Activated T-cell treated with anti-CD3 and anti-CD28 coated beads, Interleukin-2, amount 50 U/mL, for 4 hours (primary cell): ENCODE measurements around the gene DENND1C. TPM values are rescaled to one million over a fixed set of nuclear protein-coding genes. Genes with fewer than 3 reads are reported as not detected.
A peak's percentile ranks its signal among the peaks of the same experiment; 100 is the strongest.

Experiments
- ATAC-seq, 2 donors: fragments of 200-7000 bp; cut with Tn5 transposase; one replicate each; pipeline ENCODE4 v1.10.0; 2021
- DNase-seq: peaks from one replicate; pipeline ENCODE4 v3.0.0-alpha.2; 2020
- H3K27me3 Mint-ChIP-seq: one replicate; pipeline ENCODE4 v1.8.0; 2021; ENCODE audit warnings: low read depth, mixed read lengths
- H3K36me3 Mint-ChIP-seq: one replicate; pipeline ENCODE4 v1.8.0; 2022; ENCODE audit warnings: mixed read lengths; ENCODE audit not compliant: insufficient read depth
- H3K4me1 Mint-ChIP-seq: one replicate; pipeline ENCODE4 v1.8.0; 2021; ENCODE audit warnings: low read depth, mixed read lengths
- H3K4me3 Mint-ChIP-seq: one replicate; pipeline ENCODE4 v1.8.0; 2021; ENCODE audit warnings: mild to moderate bottlenecking, moderate library complexity, mixed read lengths
- H3K9me3 Mint-ChIP-seq: one replicate; pipeline ENCODE4 v1.8.0; 2021; ENCODE audit warnings: mixed read lengths
- total RNA-seq, 3 donors: library from RNA; stranded (reverse); gene quantifications; one replicate each; pipeline ENCODE4 v1.2.1, GENCODE V29; 2021

DENND1C gene
- total RNA-seq, 3 donors from 2014 or later = 50.9 to 59.1 (median 55.8) TPM

DNA sequence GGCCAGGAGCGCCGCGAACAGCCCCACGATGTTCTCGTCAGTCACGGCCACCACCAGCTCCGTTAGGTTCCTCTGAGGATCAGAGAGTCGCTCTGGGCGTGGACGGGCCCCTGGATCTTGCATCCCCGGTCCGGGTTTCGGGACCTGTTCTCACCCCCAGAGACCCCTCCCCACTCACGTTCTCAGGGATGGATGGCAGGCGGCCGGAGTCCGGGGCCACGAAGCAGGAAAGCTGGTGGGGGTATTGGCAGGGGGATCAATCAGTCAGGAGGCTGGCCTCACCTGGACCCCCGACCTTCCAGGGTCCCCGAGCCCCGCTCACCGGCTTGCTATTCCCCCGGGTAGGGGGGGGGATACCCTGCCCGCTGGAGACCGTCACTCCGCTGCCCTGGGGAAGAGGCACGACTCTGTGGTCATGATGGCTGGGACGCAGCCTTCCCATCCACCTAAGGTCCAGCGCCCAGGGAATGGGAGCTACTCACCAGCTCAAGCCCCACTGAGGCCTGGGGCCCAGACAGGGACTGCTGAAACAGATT is 4.6 kb downstream of the DENND1C start:
- Mint-ChIP-seq H3K36me3 (peaks cover 5% of the 10 kb centered on the region), H3K9me3 (no peaks in the 10 kb centered on the region)

DNA sequence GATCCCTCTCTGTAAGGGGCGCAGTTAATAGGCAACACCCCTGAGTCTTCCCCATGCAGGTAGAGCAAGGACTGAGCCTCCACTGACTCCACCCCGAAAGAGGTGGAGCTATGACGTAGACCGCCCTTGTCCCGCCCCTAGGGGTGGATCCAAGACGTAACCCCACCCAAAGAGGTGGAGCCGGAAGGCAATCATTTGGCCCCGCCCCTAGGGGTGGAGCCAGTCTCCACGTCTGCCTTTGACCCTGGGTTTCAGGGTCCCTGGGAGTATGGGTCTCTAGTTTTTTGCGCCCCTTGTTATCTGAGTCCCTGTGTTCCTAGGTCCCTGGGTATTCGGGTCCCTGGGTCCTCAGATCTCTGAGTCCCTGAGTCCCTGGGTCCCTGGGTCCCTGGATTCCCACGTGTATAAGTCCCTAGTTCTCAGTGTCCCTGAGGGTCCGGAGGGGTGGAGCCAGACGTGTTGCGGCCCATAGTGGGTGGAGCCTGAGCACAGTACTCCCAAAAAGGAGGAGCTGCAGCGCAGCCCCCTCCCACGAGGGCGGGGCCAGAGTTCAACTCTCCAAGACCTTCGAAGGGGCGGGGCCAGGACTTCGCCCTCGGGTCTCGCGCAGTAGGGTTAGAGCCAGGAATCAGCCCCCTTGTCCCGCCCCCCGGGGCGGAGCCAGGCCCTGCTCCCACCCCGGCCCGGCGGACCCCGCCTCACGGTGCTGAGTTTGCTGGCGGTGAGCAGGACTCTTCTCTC is 5.3 kb downstream of the DENND1C start:
- ATAC-seq (peak; percentile 93 to 94), DNase-seq (peak; percentile 48)
- no peaks in the 10 kb centered on the region for H3K9me3 Mint-ChIP-seq
- peaks cover 18% of the 10 kb centered on the region for H3K4me1 Mint-ChIP-seq
- H3K27me3 Mint-ChIP-seq = no peaks in the 10 kb centered on the region
- H3K4me3 Mint-ChIP-seq = no peak overlapping the region
- H3K36me3 Mint-ChIP-seq = peaks cover 5% of the 10 kb centered on the region

More for the DNA sequence above, 4.6 kb downstream of the DENND1C start:
- H3K4me3 Mint-ChIP-seq = no peak overlapping the region
- H3K4me1 Mint-ChIP-seq = peaks cover 23% of the 10 kb centered on the region
- DNase-seq = no peak
- no peaks in the 10 kb centered on the region for H3K27me3 Mint-ChIP-seq
- ATAC-seq = no peak

DNA sequence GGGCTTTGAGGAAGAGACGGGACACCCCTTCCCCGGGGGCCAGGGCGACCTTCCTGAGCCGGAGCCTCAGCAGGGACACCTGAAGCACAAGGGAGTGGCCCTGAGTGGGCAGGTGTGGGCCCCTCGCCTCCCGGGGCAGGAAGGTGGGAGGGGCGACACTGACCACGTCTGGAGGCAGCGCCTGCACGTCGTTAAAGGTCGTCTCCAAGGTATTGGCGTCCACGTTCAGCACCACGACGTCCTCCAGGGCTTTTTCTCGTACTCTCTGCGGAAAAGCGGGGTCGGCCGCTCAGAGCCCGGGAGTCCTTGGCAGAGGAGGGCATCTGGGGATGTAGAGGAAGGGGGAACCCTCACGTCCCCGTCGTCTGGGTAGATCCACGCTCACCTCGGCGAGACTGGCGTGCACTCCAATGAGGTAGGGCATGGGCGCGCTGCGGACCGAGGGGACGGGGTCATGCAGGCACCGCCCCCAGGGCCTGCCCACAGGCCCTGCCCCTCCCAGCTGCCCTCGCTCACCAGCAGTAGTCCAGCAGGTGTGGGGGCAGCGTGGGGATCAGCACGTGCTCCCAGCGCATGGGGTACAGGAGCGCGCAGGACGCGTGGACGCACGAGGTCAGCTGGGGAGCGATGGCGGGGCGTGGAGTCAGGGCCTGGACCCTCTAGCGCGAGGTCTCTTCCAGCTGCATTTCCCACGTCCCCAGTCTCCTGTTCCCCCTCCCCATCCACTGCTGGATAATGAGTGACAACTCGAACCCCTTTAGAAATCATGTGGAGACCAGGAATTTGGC is 6.1 kb downstream of the DENND1C start:
- Mint-ChIP-seq H3K27me3 (no peaks in the 10 kb centered on the region), H3K4me1 (peaks cover 11% of the 10 kb centered on the region), H3K4me3 (no peak overlapping the region), H3K9me3 (no peaks in the 10 kb centered on the region), H3K36me3 (peaks cover 7% of the 10 kb centered on the region)
- no peak for ATAC-seq
- no peak for DNase-seq

DNA sequence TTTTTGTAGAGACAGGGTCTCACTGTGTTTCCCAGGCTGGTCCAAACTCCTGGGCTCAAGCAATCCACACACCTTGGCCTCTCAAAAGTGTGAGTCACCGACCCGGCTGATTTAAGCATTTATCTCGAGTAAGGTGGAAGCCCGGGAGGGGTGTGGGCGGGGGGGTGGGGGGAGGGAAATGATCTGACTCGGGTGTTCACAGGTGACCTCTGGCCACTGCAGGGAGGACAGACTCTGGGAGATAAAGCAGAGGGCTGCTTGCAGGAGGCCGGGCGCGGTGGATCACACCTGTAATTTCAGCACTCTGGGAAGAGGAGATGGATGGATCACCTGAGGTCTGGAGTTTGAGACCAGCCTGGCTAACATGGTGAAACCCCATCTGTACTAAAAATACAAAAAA is 7.9 kb downstream of the DENND1C start:
- no peaks in the 10 kb centered on the region for H3K4me1 Mint-ChIP-seq
- peaks cover 15% of the 10 kb centered on the region for H3K36me3 Mint-ChIP-seq
- H3K4me3 Mint-ChIP-seq = no peak overlapping the region
- ATAC-seq = no peak
- no peaks in the 10 kb centered on the region for H3K27me3 Mint-ChIP-seq
- H3K9me3 Mint-ChIP-seq = no peaks in the 10 kb centered on the region
- DNase-seq = no peak

DNA sequence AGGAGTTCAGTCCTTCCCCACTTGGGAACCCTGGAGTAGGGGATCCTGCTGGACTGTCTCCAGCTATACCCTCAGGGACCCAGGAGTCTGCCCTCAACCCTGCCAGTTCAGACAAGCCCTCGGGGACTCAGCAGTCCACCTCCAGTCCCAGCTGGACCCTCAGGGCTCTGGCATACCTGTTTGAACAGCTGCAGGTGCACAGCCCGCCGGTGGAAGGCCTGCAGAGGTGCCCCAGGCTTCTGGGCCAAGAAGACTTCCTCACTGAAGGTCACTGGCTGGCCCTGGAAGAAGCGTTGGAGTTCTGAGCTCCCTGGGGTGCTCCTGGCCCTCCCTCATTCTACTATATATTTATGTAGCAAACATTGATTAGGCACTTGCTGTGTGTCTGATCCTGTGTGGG is 8.9 kb downstream of the DENND1C start:
- Mint-ChIP-seq H3K36me3 (peaks cover 19% of the 10 kb centered on the region), H3K9me3 (no peaks in the 10 kb centered on the region), H3K27me3 (no peaks in the 10 kb centered on the region), H3K4me3 (no peak overlapping the region), H3K4me1 (no peaks in the 10 kb centered on the region)
- no peak for ATAC-seq
- DNase-seq = no peak

DNA sequence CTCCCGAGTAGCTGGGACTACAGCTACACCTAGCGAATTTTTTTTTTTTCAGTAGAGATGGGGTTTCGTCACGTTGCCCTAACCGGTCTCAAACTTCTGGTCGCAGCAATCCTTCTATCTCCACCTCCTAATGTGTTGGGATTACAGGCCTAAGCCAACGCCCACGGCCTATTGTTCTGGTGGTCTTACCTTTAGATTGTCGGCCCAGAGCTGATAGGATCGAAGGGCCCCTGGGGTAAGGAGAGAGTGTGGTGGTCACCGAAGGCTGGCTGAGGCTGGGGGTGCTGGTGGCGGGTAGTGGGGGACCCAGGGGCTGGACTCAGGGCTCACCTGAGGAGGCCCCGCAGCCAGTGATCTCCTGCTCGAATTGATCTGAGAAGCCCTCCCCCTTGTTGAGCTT is 10.5 kb downstream of the DENND1C start:
- ATAC-seq = no peak
- Mint-ChIP-seq H3K36me3 (peaks cover 21% of the 10 kb centered on the region), H3K4me1 (no peaks in the 10 kb centered on the region)

DNA sequence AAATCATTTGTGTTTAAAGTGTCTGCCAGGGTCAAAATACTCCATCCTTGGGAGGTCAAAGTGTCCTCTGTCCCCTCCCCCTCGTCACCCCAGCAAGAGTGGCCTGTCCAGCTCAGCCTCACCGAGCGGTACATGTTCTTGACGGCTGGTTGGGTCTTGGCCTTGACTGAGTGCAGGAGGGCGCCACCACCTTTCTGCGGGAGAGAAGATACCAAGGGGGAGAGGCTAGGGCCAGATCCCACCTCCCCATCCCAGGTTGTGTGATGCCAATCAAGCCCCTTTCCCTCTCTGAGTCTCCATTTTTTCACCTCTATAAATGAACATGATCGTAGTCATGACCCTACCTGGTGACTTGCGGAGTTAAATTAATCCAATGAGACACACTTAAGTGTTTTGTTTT is 11.4 kb downstream of the DENND1C start:
- Mint-ChIP-seq H3K27me3 (no peaks in the 10 kb centered on the region), H3K4me3 (no peak overlapping the region), H3K9me3 (no peaks in the 10 kb centered on the region)

More for the DNA sequence above, 10.5 kb downstream of the DENND1C start:
- no peak for DNase-seq
- no peaks in the 10 kb centered on the region for H3K27me3 Mint-ChIP-seq
- no peak overlapping the region for H3K4me3 Mint-ChIP-seq
- H3K9me3 Mint-ChIP-seq = no peaks in the 10 kb centered on the region

DNA sequence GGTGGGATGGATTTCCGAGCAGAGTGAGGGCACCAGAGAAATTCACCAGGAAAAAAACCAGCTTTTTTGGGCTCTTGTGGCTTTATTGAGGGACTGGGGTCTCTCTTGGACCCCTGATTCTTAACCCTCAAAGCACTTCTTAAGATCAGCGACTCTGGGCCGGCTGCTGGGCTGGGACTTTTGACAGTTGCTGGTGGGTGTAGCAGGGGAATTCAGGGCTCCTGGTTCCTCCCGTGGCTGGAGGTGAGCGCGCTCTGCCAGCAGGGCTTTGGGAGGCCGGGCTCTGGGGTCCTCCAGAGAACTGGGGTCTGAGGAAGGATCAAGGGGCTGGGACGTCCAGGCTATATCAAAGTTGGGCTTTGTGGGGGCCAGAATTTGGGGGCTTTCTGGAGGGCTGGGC is 14.2 kb downstream of the DENND1C start:
- H3K36me3 Mint-ChIP-seq = peaks cover 17% of the 10 kb centered on the region
- ATAC-seq = no peak

More for the DNA sequence above, 11.4 kb downstream of the DENND1C start:
- H3K4me1 Mint-ChIP-seq = peaks cover 2% of the 10 kb centered on the region
- DNase-seq (no peak), ATAC-seq (no peak)
- H3K36me3 Mint-ChIP-seq = peaks cover 19% of the 10 kb centered on the region

DNA sequence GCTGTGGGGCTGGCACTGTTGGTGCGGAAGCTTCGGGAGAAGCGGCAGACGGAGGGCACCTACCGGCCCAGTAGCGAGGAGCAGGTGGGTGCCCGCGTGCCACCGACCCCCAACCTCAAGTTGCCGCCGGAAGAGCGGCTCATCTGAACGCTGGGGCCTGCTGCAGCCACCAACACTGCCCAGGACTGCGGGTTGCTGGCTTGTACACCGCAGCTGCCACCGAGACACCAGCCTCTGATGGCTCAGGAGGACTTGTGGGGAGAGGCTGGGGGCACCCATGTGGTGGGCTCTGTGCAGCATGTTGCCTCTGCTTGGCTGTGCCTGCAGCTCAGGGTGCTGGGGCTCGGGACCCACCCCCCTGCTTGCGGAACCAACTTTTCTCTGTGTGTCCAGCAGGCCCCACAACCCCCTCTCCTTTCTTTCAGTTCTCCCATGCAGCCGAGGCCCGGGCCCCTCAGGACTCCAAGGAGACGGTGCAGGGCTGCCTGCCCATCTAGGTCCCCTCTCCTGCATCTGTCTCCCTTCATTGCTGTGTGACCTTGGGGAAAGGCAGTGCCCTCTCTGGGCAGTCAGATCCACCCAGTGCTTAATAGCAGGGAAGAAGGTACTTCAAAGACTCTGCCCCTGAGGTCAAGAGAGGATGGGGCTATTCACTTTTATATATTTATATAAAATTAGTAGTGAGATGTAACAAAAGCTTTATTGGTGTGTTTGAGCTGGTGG is 14.9 kb downstream of the DENND1C start:
- Mint-ChIP-seq H3K27me3 (peaks cover 4% of the 10 kb centered on the region), H3K9me3 (no peaks in the 10 kb centered on the region), H3K4me1 (peaks cover 14% of the 10 kb centered on the region), H3K4me3 (no peak overlapping the region), H3K36me3 (peaks cover 17% of the 10 kb centered on the region)
- DNase-seq (no peak), ATAC-seq (no peak)

More for the DNA sequence above, 14.2 kb downstream of the DENND1C start:
- DNase-seq = no peak
- Mint-ChIP-seq H3K4me3 (no peak overlapping the region), H3K9me3 (no peaks in the 10 kb centered on the region), H3K27me3 (peaks cover 4% of the 10 kb centered on the region), H3K4me1 (peaks cover 11% of the 10 kb centered on the region)

DNA sequence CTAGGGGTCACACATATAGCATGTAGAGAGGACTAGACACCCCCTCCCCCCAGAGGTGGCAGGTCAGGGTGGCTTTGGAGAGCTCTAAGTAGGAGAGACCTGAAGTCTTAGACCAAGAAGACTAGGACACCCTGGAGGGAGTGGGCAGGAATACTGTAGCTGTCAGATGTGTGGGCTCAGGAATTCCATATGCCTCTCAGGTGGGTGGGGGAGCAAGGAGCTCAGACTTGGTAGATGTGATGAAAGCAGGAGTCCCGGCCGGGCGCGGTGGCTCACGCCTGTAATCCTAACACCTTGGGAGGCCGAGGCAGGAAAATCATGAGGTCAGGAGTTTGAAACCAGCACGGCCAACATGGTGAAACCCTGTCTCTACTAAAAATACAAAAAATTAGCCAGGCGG is 15.9 kb downstream of the DENND1C start:
- Mint-ChIP-seq H3K36me3 (peaks cover 14% of the 10 kb centered on the region), H3K4me1 (peaks cover 14% of the 10 kb centered on the region), H3K27me3 (peaks cover 4% of the 10 kb centered on the region), H3K4me3 (no peak overlapping the region), H3K9me3 (no peaks in the 10 kb centered on the region)
- ATAC-seq = no peak
- no peak for DNase-seq

DNA sequence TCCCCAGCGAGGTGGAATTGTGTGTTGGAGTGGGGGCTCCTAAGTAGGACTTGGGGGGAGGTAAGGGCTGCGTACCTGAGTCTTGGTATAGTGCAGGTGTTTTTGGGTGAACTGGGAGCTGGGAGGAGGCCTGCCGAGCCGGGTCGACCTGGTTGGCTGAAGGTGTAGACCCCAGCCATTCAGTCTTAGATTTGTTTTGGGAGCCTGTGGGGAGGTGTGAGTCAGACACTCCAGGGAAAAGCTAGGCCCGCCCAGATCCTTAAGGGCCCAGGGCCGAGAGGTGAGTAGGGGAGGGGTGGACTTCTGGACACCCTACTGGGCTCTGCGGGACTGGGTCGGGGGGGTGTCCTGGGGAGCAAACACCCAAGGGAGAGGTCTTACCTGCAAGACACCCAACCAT is 16.6 kb downstream of the DENND1C start:
- Mint-ChIP-seq H3K36me3 (peaks cover 11% of the 10 kb centered on the region), H3K27me3 (peaks cover 4% of the 10 kb centered on the region), H3K4me1 (peaks cover 17% of the 10 kb centered on the region), H3K9me3 (no peaks in the 10 kb centered on the region), H3K4me3 (peak overlapping the region; percentile 37)
- no peak for ATAC-seq
- no peak for DNase-seq

DNA sequence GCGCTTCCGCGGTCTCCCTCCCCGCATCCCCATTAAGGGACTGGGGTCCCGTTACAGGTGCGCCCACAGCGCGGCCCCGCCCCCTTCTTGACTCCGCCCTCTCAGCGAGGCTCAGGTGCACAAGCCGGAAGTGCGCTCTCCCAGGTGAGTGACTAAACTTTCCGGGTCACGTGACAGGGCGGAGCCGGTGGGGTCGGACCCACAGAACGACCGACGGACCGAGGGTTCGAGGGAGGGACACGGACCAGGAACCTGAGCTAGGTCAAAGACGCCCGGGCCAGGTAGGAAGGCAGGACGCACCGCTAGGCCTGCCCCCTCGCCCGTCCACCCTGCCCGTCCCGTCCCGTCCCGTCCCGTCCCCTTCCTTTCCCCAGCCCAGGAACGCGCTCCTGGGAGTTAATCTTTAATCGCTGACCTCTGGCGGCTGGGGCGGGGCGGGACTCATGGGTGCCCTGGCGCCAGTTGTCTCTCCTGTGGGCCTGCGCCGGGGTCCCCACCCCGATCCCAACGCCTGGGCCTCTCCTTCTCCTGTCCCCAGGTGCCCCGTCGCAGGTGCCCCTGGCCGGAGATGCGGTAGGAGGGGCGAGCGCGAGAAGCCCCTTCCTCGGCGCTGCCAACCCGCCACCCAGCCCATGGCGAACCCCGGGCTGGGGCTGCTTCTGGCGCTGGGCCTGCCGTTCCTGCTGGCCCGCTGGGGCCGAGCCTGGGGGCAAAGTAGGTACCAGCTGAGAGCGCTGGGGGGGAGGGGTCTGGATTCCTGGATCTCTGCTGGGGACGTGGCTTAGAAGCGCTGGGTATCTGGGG is 17.3 kb downstream of the DENND1C start, which contains the start of gene CRB3:
Gene CRB3 (plus strand): TSS at position 202 of the 804 bp plus-strand sequence. CDS start 431 bp downstream, at position 633.
- no peak for ATAC-seq
- peaks cover 6% of the 10 kb centered on the region for H3K36me3 Mint-ChIP-seq
- H3K4me1 Mint-ChIP-seq = peaks cover 20% of the 10 kb centered on the region
- H3K9me3 Mint-ChIP-seq = no peaks in the 10 kb centered on the region
- H3K4me3 Mint-ChIP-seq = peak within 1 kb of the TSS; percentile 53
- DNase-seq = peak; percentile 59
- peaks cover 4% of the 10 kb centered on the region for H3K27me3 Mint-ChIP-seq

DNA sequence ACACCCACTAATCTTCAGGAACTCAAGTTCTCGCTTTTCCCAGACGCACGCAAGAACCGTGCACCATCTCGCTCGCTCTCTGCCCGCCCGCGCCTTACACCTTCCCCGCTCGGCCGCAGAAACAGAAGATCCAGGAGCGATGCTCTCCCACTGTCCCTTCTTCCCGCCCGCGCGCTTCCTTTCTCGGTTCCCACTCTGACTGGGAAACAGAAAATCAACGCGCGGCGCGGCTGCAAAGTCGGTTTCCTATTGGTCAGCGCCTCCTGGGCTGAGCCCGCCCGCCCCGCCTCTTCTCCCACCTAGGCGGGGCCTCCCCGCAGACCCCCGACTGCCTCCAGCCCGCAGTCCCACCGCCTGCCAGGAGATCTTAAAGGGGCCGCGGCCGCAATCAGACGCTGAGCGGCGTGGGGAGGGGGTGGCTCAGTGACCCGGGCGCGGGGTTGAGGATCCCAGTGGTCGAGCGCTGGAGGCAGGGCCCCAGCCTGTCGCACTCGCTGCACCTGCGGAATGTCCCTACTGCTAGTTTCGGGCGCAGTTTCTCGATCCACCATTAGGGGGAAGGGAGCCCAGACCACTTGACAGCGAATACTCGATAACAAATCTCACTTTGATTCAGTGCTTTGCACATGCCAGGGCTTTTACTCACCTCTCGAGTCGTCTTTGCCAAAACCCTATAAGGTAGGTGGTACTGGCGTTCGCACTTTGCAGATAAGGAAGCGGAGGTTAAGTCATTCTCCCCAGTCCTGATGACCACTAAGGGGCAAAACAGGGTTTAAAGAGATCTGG is 21.3 kb downstream of the DENND1C start:
- ATAC-seq (peak; percentile 85 to 86), DNase-seq (peak; percentile 95)
- Mint-ChIP-seq H3K36me3 (peaks cover 12% of the 10 kb centered on the region), H3K4me3 (peak overlapping the region; percentile 89), H3K4me1 (peaks cover 25% of the 10 kb centered on the region), H3K27me3 (peaks cover 4% of the 10 kb centered on the region), H3K9me3 (no peaks in the 10 kb centered on the region)
